GM21786 (cell line): ENCODE measurements around the gene TAF1.
"Not testable (repeated sequence)": the region's sequence is repeated elsewhere in the genome, so short reads cannot be mapped to it uniquely, and the experiment has no call there.

Source experiments
- ATAC-seq: cut with Tn5 transposase; IDR thresholded peaks from one replicate; pipeline ENCODE4 v1.9.1; 2021; ENCODE audit not compliant: unreplicated experiment

TAF1 gene

GRCh38 chrX:71495979-71496378 is 129.8 kb downstream of the TAF1 start:
- ATAC-seq = not testable (repeated sequence)

- ATAC-seq = no peak
Measured at GRCh38 chrX:71496476-71496875, 130.3 kb downstream of the TAF1 start.

- ATAC-seq = not testable (repeated sequence)
Measured at GRCh38 chrX:71502080-71502479, 135.9 kb downstream of the TAF1 start.

GRCh38 chrX:71504346-71504745 is 138.2 kb downstream of the TAF1 start:
- ATAC-seq = no peak

- ATAC-seq = no peak
Measured at GRCh38 chrX:71509289-71509688, 143.1 kb downstream of the TAF1 start.

GRCh38 chrX:71510161-71510560 is 144.0 kb downstream of the TAF1 start:
- no peak for ATAC-seq

GRCh38 chrX:71513731-71514130 is 147.6 kb downstream of the TAF1 start:
- not testable (repeated sequence) for ATAC-seq

- peak; percentile 88 for ATAC-seq
Measured at GRCh38 chrX:71514367-71515037, 148.3 kb downstream of the TAF1 start.

GRCh38 chrX:71515038-71515396 is 148.9 kb downstream of the TAF1 start:
- ATAC-seq = no peak
